ENCODE measurements around the gene NBL1. TPM values are rescaled to one million over a fixed set of nuclear protein-coding genes. Genes with fewer than 3 reads are reported as not detected.

The NBL1 gene
- polyA plus RNA-seq, 3 donors = 20.5 to 23.9 (median 21.4) TPM

GRCh38 chr1:19645411-19646251 is 1.5 kb downstream of the NBL1 start:
- DNase-seq (ENCODE audit: low read depth in 3 of 3, low spot score in 2 of 3) = no peak

GRCh38 chr1:19646377-19647319 is 2.5 kb downstream of the NBL1 start:
- no peak for DNase-seq (ENCODE audit: low read depth in 3 of 3, low spot score in 2 of 3)

- no peak for DNase-seq (ENCODE audit: low read depth in 3 of 3, low spot score in 2 of 3)
These were observed 3.5 kb downstream of the NBL1 start for GRCh38 chr1:19647643-19648042.

GRCh38 chr1:19648239-19648638 is 4.1 kb downstream of the NBL1 start:
- DNase-seq (ENCODE audit: low read depth in 3 of 3, low spot score in 2 of 3) = no peak

GRCh38 chr1:19648689-19649088 is 4.6 kb downstream of the NBL1 start:
- DNase-seq (ENCODE audit: low read depth in 3 of 3, low spot score in 2 of 3) = no peak

- DNase-seq (ENCODE audit: low read depth in 3 of 3, low spot score in 2 of 3) = no peak
These were observed 6.5 kb downstream of the NBL1 start for GRCh38 chr1:19650416-19651140.

- no peak for DNase-seq (ENCODE audit: low read depth in 3 of 3, low spot score in 2 of 3)
These were observed 7.1 kb downstream of the NBL1 start for GRCh38 chr1:19651141-19651737.

GRCh38 chr1:19654386-19654785 is 10.3 kb downstream of the NBL1 start:
- no peak for DNase-seq (ENCODE audit: low read depth in 3 of 3, low spot score in 2 of 3)

GRCh38 chr1:19654886-19655717 is 11.0 kb downstream of the NBL1 start:
- DNase-seq (ENCODE audit: low read depth in 3 of 3, low spot score in 2 of 3) = no peak

GRCh38 chr1:19655718-19656080 is 11.6 kb downstream of the NBL1 start:
- DNase-seq (ENCODE audit: low read depth in 3 of 3, low spot score in 2 of 3) = no peak

- no peak for DNase-seq (ENCODE audit: low read depth in 3 of 3, low spot score in 2 of 3)
These were observed 12.1 kb downstream of the NBL1 start for GRCh38 chr1:19656134-19656779.

GRCh38 chr1:19656780-19657466 is 12.8 kb downstream of the NBL1 start:
- no peak for DNase-seq (ENCODE audit: low read depth in 3 of 3, low spot score in 2 of 3)

- DNase-seq (ENCODE audit: low read depth in 3 of 3, low spot score in 2 of 3) = no peak
These were observed 13.4 kb downstream of the NBL1 start for GRCh38 chr1:19657511-19657910.

- DNase-seq (ENCODE audit: low read depth in 3 of 3, low spot score in 2 of 3) = no peak
These were observed 14.1 kb downstream of the NBL1 start for GRCh38 chr1:19658186-19658585.

- DNase-seq (ENCODE audit: low read depth in 3 of 3, low spot score in 2 of 3) = no peak
These were observed 17.7 kb downstream of the NBL1 start for GRCh38 chr1:19661721-19662228.

GRCh38 chr1:19662313-19662712 is 18.2 kb downstream of the NBL1 start:
- DNase-seq (ENCODE audit: low read depth in 3 of 3, low spot score in 2 of 3) = no peak

- no peak for DNase-seq (ENCODE audit: low read depth in 3 of 3, low spot score in 2 of 3)
These were observed 20.5 kb downstream of the NBL1 start, which contains the start of gene HTR6 for GRCh38 chr1:19664453-19665185. TSS of gene HTR6 (plus strand) at chr1:19664875. CDS start at chr1:19665754, 879 bp downstream.

- DNase-seq (ENCODE audit: low read depth in 3 of 3, low spot score in 2 of 3) = no peak
These were observed 21.0 kb downstream of the NBL1 start for GRCh38 chr1:19665186-19665495.
